NCI-H1930 (cell line): ENCODE results near the gene SNX18.
"Not testable (repeated sequence)": the region's sequence is repeated elsewhere in the genome, so short reads cannot be mapped to it uniquely, and the experiment has no call there.

Source experiments
- DNase-seq, 2 experiments: peaks; one replicate each; lab custom pipeline; 2025; lab: John Stamatoyannopoulos, UW

The SNX18 gene

GRCh38 chr5:54520438-54520846 is 2.9 kb downstream of the SNX18 start:
- DNase-seq = no peak

- no peak for DNase-seq
Observed at GRCh38 chr5:54520940-54521339, 3.4 kb downstream of the SNX18 start.

- no peak for DNase-seq
Observed at GRCh38 chr5:54521856-54522479, 4.4 kb downstream of the SNX18 start.

- DNase-seq = no peak
Observed at GRCh38 chr5:54523534-54523933, 6.0 kb downstream of the SNX18 start.

GRCh38 chr5:54524082-54524481 is 6.5 kb downstream of the SNX18 start:
- DNase-seq = no peak

- DNase-seq = no peak
Observed at GRCh38 chr5:54524704-54525103, 7.1 kb downstream of the SNX18 start.

- no peak for DNase-seq
Observed at GRCh38 chr5:54525261-54525660, 7.7 kb downstream of the SNX18 start.

- no peak for DNase-seq
Observed at GRCh38 chr5:54525692-54526091, 8.1 kb downstream of the SNX18 start.

GRCh38 chr5:54526604-54527288 is 9.2 kb downstream of the SNX18 start:
- no peak for DNase-seq

- DNase-seq = no peak
Observed at GRCh38 chr5:54528633-54529209, 11.2 kb downstream of the SNX18 start.

- no peak for DNase-seq
Observed at GRCh38 chr5:54529565-54529964, 12.0 kb downstream of the SNX18 start.

GRCh38 chr5:54531546-54531945 is 14.0 kb downstream of the SNX18 start:
- no peak for DNase-seq

- DNase-seq = no peak
Observed at GRCh38 chr5:54533541-54534190, 16.1 kb downstream of the SNX18 start.

- DNase-seq = no peak
Observed at GRCh38 chr5:54534191-54535004, 16.8 kb downstream of the SNX18 start.

- DNase-seq = no peak
Observed at GRCh38 chr5:54535149-54535844, 17.7 kb downstream of the SNX18 start.

- not testable (repeated sequence) for DNase-seq
Observed at GRCh38 chr5:54536375-54536774, 18.8 kb downstream of the SNX18 start.

GRCh38 chr5:54536861-54537260 is 19.3 kb downstream of the SNX18 start:
- DNase-seq = not testable (repeated sequence)

- DNase-seq = no peak
Observed at GRCh38 chr5:54537725-54538124, 20.2 kb downstream of the SNX18 start.

- no peak for DNase-seq
Observed at GRCh38 chr5:54538156-54538555, 20.6 kb downstream of the SNX18 start.

- no peak for DNase-seq
Observed at GRCh38 chr5:54539001-54539400, 21.4 kb downstream of the SNX18 start.

- DNase-seq = no peak
Observed at GRCh38 chr5:54540286-54540685, 22.7 kb downstream of the SNX18 start.
